Measurements from ENCODE around the gene PARP9.

DNA sequence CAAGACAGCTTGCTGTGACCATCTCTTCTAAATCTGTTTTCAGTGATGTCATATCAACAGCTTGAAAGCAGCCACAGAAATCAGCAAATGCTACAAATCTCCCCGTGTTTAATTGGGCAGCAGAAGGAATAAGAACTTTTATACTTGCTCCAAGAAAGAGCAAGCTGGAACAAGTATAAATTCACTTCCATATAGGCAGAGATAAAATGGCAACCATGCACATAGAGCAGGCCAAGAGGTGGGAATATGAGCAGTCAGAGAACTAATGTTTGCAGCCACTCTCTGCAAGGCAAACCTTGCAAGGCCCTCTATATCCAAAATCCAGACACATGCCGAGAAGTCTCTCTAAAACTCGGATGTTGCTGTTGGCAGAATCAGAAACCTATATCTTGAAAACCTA is 16.0 kb downstream of the PARP9 start:
- TF ChIP-seq, protein P1, sequence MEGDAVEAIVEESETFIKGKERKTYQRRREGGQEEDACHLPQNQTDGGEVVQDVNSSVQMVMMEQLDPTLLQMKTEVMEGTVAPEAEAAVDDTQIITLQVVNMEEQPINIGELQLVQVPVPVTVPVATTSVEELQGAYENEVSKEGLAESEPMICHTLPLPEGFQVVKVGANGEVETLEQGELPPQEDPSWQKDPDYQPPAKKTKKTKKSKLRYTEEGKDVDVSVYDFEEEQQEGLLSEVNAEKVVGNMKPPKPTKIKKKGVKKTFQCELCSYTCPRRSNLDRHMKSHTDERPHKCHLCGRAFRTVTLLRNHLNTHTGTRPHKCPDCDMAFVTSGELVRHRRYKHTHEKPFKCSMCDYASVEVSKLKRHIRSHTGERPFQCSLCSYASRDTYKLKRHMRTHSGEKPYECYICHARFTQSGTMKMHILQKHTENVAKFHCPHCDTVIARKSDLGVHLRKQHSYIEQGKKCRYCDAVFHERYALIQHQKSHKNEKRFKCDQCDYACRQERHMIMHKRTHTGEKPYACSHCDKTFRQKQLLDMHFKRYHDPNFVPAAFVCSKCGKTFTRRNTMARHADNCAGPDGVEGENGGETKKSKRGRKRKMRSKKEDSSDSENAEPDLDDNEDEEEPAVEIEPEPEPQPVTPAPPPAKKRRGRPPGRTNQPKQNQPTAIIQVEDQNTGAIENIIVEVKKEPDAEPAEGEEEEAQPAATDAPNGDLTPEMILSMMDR (conservative IDR thresholded peaks at IDR 0.05), result no peak
- TF ChIP-seq ZFX (IDR thresholded peaks at IDR 0.05), result no peak
